Raji (cell line): ENCODE measurements around the gene LMAN2L.

ENCODE experiments used
- POLR2A ChIP-seq: IDR thresholded peaks from 2 replicates; pipeline ENCODE4 v1.6.1; 2011; ENCODE audit warnings: low read depth, low read length, control low read depth; ENCODE audit not compliant: insufficient read depth

The LMAN2L gene

GRCh38 chr2:96687711-96688640 lies 51.9 kb downstream of the LMAN2L start:
- TF ChIP-seq POLR2A: no peak

- TF ChIP-seq POLR2A: no peak
These were observed 52.6 kb downstream of the LMAN2L start for GRCh38 chr2:96687266-96687665.

- TF ChIP-seq POLR2A: no peak
These were observed 54.0 kb downstream of the LMAN2L start for GRCh38 chr2:96685577-96686459.

GRCh38 chr2:96684883-96685576 lies 54.8 kb downstream of the LMAN2L start:
- TF ChIP-seq POLR2A: no peak

GRCh38 chr2:96683972-96684820 lies 55.7 kb downstream of the LMAN2L start:
- no peak for TF ChIP-seq POLR2A

- no peak for TF ChIP-seq POLR2A
These were observed 56.6 kb downstream of the LMAN2L start for GRCh38 chr2:96683307-96683706.

GRCh38 chr2:96681540-96681939 lies 58.3 kb downstream of the LMAN2L start:
- no peak for TF ChIP-seq POLR2A

- TF ChIP-seq POLR2A: no peak
These were observed 59.2 kb downstream of the LMAN2L start for GRCh38 chr2:96680561-96681141.

- no peak for TF ChIP-seq POLR2A
These were observed 60.0 kb downstream of the LMAN2L start for GRCh38 chr2:96679848-96680247.

GRCh38 chr2:96669539-96670215 lies 70.2 kb downstream of the LMAN2L start:
- no peak for TF ChIP-seq POLR2A

GRCh38 chr2:96668771-96669170 lies 71.1 kb downstream of the LMAN2L start:
- TF ChIP-seq POLR2A: no peak

- no peak for TF ChIP-seq POLR2A
These were observed 74.7 kb downstream of the LMAN2L start for GRCh38 chr2:96665083-96665569.

- TF ChIP-seq POLR2A: no peak
These were observed 75.4 kb downstream of the LMAN2L start for GRCh38 chr2:96664366-96664925.

- no peak for TF ChIP-seq POLR2A
These were observed 76.0 kb downstream of the LMAN2L start for GRCh38 chr2:96663829-96664228.
